ENCODE results near the gene UBE2B.
"Not testable (repeated sequence)": the region's sequence is repeated elsewhere in the genome, so short reads cannot be mapped to it uniquely, and the experiment has no call there.

The UBE2B gene

DNA sequence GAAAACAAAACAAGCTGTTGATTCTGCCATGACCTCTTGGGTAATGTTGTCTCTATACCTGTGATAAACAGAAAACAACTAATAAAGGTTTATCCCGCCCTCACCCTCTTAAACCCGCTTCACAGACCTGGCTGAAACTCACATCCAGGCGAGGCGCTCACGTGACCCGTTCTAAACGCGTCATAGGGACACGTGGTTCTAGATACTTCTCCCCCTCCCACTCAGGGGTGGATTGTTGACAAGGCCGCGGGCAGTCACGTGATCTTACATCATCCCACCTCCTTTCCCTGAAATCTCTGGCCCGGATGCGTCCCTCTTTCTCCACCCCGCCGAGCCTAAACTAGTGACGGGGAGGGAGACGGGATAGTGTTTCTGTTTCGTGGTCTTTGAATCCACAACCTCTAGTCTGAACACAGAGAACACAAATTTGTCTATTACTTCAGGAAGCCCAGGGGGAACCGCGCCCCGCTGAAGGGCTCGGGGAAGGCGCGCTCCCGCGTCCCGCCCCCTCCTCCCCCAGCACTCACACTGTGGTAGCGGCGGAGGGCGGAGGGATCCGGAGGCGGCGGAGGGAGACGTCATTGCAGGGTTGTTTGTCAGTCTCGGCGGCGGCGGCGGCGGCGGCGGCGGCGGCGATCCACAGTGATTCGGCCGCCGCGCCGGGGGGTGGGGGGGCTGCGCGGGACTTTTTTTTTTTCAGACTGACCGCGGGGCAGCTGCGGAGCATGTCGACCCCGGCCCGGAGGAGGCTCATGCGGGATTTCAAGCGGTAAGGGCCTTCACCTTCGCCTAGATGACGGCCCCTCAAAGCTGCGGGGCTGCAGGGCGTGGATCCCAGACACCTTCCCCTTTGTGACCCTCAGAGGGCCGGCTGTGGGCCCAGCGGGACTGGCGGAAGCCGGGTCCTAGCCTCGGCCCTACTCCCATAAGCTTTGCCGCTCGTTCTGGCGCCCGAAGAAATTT is at the start of gene UBE2B:
UBE2B (plus strand) TSS at position 699 of the 963 bp plus-strand sequence; CDS start at position 726, 27 bp downstream.
- DNase-seq: peak; percentile 98

- DNase-seq: no peak
Observed at GRCh38 chr5:134327327-134327726, 44.0 kb upstream of the UBE2B start.

- no peak for DNase-seq
Observed at GRCh38 chr5:134328619-134329018, 42.8 kb upstream of the UBE2B start.

GRCh38 chr5:134336833-134337232 is 34.5 kb upstream of the UBE2B start:
- not testable (repeated sequence) for DNase-seq

GRCh38 chr5:134343500-134343899 is 27.9 kb upstream of the UBE2B start:
- DNase-seq: not testable (repeated sequence)

DNA sequence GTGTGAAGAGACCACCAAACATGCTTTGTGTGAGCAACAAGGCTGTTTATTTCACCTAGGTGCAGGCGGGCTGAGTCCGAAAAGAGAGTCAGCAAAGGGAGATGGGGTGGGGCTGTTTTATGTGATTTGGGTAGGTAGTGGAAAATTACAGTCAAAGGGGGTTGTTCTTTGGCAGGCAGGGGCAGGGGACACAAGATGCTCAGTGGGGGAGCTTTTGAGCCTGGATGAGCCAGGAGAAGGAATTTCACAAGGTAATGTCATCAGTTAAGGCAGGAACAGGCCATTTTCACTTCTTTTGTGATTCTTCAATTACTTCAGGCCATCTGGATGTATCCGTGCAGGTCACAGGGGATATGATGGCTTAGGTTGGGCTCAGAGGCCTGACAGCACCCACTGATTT is 25.9 kb upstream of the UBE2B start:
- DNase-seq: not testable (repeated sequence)

DNA sequence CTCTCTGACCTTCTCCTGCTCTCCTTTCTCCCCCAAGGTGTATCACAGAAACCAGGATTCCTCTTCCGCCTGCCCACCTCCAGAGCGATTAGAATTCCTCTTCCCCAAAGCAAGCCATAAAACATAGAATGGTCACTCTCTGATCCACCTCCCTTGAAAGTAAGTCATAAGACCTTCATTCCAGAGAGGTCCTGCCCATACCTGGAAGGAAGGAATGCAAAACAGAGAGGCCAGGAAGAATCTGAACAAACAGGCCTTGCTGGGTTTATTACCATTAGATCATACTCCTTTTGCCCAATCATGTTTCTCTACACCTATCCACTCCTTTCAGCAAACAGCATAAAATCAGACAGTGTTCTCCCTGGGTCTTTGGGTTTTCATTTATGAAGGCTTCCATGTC is 25.4 kb upstream of the UBE2B start:
- DNase-seq: no peak

- DNase-seq: no peak
Observed at GRCh38 chr5:134349463-134349862, 21.9 kb upstream of the UBE2B start.

- DNase-seq: no peak
Observed at GRCh38 chr5:134355681-134356080, 15.7 kb upstream of the UBE2B start.

DNA sequence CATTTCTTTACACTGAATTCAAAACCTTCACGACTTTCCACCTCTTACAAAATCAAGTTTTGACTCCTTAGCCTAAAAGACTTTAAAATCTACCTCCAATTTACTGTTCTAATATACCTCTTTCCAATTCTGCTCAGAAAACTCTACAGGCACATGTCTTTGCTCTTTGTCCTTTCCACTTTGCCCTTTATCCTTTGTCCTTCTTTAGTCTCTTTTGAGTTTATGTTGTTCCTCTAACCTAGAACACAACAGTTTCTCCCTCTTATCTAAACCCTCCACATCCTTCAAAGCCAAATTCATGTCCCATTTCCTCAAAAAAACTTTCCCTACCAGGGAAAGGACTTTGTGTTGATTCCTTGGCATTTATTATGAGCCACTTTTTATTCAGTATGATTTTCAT is 5.8 kb upstream of the UBE2B start:
- DNase-seq: no peak

DNA sequence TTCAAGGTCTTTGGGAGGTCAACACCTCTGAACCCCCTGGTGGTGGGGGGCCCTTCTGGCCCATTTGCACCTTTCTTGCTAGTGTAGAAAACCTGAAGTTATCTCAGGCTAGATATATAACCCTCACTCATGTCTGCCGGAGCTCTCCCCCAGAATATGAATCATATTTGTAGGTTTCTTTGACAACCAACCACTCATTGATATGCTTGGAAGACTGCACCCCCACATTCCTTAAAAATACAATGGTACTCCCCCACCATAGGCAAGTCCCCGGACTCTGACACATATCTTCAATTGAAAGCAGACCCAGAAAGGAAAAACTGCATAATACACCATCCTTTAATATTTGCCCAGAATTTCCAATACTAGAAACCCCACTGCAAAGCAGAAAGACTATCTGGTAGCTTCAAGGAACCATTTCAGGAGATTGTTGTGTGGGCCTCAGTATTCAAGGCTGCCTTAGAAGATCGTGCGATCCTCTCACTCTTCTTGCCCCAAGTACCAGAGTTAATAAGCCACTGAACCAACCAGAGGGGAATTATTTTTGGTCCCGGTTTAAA is 978 bp upstream of the UBE2B start:
- no peak for DNase-seq

DNA sequence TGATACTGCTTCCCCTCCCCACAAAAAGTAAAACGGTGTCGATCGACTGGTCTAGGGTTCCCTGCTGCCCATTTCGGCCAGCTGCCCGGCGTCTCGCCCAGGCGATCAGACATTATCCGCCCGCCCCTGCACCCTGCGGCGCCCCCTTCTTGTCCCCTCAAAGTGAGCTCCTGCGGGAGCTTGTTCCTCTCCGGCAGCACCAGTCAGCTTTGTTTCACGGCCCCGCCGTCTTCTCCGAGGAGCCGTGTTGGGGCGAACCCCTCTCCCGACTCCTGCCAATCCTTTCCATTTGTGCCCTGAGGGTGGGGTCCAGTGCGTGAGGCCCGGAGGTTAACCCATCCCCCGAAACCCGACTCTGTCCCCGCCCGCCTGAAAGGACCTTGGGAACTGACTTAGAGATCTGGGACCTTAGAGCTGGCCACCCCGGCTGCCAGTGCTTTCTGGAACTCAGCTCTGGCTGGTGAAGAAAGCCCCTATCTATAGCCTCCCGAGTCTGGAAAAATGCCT is 518 bp downstream of the UBE2B start:
- peak; percentile 34 to 43 for DNase-seq

- not testable (repeated sequence) for DNase-seq
Observed at GRCh38 chr5:134373633-134374032, 2.3 kb downstream of the UBE2B start.

DNA sequence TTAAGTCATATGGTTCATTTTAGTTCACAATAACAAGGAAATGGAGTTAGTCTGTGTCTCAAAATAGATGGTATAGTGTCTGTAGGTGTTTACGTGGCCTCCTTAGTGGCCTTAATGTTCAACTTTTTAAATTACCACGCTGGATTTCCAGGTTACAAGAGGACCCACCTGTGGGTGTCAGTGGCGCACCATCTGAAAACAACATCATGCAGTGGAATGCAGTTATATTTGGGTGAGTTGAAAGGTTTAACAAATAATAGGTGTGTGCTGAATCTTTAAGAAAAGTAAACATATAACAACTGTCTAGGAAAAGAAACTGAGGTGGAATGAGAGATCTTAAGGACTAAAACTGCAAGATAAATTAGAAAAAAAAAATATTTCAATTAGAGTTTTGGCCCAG is 2.9 kb downstream of the UBE2B start:
- DNase-seq: peak in 1 of 2 donors; percentile 24

GRCh38 chr5:134380346-134380745 is 9.0 kb downstream of the UBE2B start:
- no peak for DNase-seq

- not testable (repeated sequence) for DNase-seq
Observed at GRCh38 chr5:134382204-134382603, 10.8 kb downstream of the UBE2B start.

DNA sequence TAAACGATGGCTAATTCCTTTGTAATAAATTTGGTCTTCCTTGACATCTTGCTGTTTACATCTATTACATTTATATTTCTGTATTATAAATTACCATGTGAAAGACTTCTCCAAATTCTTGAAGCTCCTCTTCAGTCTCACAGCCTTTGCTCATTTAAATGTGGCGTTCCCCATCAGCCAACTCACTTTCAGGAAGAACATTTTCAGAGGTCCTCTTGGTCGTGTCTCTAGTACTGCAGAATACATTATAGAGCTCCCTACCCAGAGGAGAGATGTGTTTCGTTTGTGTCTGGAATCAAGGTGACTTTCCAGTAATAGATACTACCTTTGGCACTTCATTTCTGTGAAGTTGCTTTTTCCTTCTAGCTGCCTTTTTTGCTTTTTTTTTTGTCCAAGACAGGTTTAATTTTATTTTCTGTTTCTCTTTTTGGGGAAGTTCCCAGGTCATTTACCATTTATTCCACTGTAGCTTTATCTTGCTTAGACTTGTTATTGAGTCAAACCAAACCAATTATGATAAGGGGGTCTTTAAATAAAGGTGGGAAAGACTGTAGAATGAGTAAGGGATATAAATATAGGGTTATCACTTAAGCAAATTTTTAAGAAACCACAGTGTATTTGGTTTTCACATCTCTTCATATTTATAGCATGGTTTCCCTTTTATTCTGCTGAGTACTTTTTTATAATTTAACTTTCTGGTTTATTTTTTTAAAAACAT is 12.8 kb downstream of the UBE2B start:
- no peak for DNase-seq

DNA sequence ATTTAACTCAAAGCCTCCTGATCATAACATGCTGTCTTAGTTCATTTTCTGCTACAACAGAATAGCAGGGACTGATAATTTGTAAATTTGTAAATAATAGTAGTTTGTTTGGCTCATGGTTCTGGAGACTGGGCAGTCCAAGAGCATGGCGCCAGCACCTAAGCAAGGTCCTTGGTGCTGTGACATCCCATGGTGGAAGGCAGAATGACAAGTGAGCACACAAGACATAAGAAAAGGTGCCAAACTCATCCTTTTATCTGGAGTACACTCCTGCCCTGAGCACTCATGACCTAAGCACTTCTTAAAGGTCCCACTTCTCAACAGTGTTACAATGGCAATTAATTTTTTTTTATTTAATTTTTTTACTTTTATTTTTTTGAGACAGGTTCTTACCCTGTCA is 16.1 kb downstream of the UBE2B start:
- DNase-seq: no peak

DNA sequence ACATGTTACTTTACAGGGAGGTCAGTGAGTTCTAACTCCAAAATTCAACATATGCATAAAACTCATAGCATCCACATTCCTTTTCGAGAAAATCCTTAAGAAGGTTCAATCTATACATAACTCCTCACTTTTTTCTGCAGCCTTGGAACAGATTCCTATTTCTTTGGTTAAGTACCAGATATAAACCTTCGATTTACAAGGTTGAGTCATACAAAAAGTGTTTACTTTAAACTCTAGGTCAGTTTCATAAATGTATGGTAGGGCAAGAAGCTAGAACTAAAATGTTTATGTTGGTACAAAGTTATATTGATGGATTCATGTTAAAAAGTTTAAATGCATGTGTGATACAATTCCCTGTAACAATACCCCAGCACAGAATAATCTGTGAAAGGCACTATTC is 20.9 kb downstream of the UBE2B start:
- DNase-seq: no peak

DNA sequence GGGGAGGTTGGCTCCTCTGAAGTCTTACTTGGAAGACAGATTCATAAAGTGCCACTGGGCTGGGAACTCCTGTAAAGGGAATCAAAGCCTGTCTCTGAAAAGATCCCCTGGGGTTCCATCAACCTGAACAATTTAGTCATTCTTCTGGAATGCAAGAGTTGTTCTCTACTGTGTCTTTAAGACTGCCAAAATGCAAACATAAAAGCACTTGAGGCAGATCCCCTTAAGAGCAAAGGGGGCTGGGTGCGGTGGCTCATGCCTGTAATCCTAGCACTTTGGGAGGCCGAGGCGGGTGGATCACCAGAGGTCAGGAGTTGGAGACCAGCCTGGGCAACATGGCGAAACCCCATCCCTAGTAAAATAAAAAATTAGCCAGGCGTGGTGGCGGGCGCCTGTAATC is 23.6 kb downstream of the UBE2B start:
- DNase-seq: no peak

DNA sequence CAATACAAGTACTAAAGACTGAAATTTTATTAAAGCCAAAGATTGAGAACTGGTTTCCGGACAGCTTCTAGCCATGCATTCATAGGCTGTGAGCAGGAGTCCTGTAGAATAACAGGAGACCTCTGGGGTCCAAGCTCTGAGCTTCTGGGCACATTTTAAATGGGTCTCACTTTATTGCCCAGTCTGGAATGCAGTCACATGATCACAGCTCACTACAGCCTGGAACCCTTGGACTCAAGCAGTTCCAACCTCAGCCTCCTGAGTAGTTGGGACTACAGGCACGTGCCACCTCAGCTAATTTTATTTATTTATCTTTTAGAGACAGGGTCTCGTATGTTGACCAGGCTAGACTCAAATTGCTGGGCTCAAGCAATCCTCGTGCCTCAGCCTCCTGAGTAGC is 24.9 kb downstream of the UBE2B start:
- no peak for DNase-seq

DNA sequence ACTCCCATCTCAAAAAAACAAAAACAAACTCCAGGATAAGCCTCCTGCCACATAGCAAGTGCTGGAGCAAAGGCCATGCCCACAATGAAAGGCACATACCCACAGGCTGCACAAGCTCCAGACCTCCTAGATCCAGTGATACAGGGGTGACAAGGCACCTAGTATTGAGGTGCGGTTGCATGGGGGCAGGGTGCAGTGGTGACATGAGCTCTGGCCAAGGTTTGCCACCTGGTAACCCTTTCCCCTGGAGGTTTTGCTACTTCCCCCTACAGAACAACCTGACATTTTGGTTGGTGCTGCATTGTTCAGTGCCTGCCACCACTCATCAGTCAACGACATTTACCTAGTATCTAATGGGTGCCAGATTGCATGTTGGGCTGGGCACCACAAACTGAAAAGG is 25.8 kb downstream of the UBE2B start:
- no peak for DNase-seq

DNA sequence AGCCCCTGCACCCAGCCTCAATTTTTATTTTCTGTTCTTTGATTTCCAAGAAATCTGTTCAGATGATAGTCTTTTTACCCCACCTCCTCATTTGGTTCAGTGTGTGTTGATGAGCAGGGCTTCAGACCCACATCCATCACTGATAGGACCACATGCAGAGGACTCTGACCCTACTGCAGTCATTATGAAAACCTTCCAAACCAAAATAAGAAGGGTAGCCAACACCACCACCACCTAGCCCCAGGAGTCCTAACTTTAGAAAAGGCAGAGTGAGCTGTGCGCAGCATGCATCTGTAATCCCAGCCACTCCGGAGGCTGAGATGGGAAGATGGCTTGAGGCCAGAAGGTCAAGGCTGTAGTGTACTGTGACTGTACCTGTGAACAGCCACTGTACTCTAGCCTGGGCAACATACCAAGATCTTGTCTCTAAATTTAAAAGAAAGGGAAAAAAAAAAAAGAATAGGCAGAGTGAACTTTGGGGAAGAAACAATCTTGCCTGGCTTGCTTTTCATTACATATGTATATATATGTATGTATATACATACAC is 27.3 kb downstream of the UBE2B start:
- DNase-seq: no peak

Data from CD4-positive, alpha-beta T cell treated with Interleukin-4 for 1 hour (primary cell).